Sigmoid colon (tissue), 7 donors: ENCODE measurements around the gene FAM210A. TPM values are rescaled to one million over a fixed set of nuclear protein-coding genes. Genes with fewer than 3 reads are reported as not detected.
A peak's percentile ranks its signal among the peaks of the same experiment; 100 is the strongest.

Source experiments
- DNase-seq: peaks from one replicate; pipeline ENCODE4 v3.0.0-alpha.2; 2019
- H3K27ac ChIP-seq, 4 donors: fragments of 200-600 bp; sonication (generic); one replicate each; pipeline ENCODE4 v1.5.1; 2016 to 2019; ENCODE audit warnings: mild to moderate bottlenecking in 1 of 4
- H3K27me3 ChIP-seq, 3 donors: fragments of 200-600 bp; sonication (generic); one replicate each; pipeline ENCODE4 v1.5.1; 2019; ENCODE audit warnings: mild to moderate bottlenecking in 1 of 3
- H3K36me3 ChIP-seq, 4 donors: fragments of 200-600 bp; sonication (generic); one replicate each; pipeline ENCODE4 v1.5.1; 2016 to 2019
- H3K4me1 ChIP-seq, 4 donors: fragments of 200-600 bp; sonication (generic); one replicate each; pipeline ENCODE4 v1.5.1; 2017 to 2019
- H3K4me3 ChIP-seq, 4 donors: fragments of 200-600 bp; sonication (generic); one replicate each; pipeline ENCODE4 v1.5.1; 2017 to 2019; ENCODE audit warnings: mild to moderate bottlenecking in 2 of 4, moderate library complexity in 1 of 4
- H3K9me3 ChIP-seq, 4 donors: fragments of 200-600 bp in 3 of 4; sonication (generic) in 3 of 4; one replicate each; pipeline versions ENCODE4 v1.5.1 to v1.6.1; 2013 to 2019
- EP300 ChIP-seq, 4 donors: sonication (generic); formaldehyde crosslinking; IDR thresholded peaks; one replicate each; pipeline ENCODE4 v1.6.1; 2017; ENCODE audit warnings: antibody characterized with exemption in 4 of 4
- POLR2A ChIP-seq, 2 donors: fragments of 450-650 bp; IDR thresholded peaks; one replicate each; pipeline ENCODE4 v1.6.1; 2016; ENCODE audit warnings: antibody characterized with exemption in 2 of 2, mild to moderate bottlenecking in 2 of 2, moderate library complexity in 2 of 2
- POLR2AphosphoS5 ChIP-seq, 4 donors: sonication (generic); formaldehyde crosslinking; IDR thresholded peaks; one replicate each; pipeline ENCODE4 v1.6.1; 2017; ENCODE audit warnings: antibody characterized with exemption in 4 of 4
- WGBS, 2 donors: extraction: QIAGEN DNeasy Blood & Tissue Kit; methylation state at CpG; one replicate each; pipeline ENCODE4 v1.1.7; 2013; 5-methylcytosine and 5-hydroxymethylcytosine counted together
- intact Hi-C: fragments of 100-400 bp; cut with DNase I; formaldehyde crosslinking; loops from one replicate; pipeline ENCODE4 v1.15.1; 2023
- polyA plus RNA-seq, 3 donors: library from polyadenylated mRNA; stranded (reverse); fragments of 200-250 nt; gene quantifications; one replicate each; pipeline ENCODE4 v1.2.3, GENCODE V29; 2013
- total RNA-seq, 4 donors: library from RNA; depleted of rRNA; stranded (reverse); fragments of >200 nt; gene quantifications; one replicate each; pipeline ENCODE4 v1.1.0, GENCODE V29; 2016
- TF ChIP-seq, protein P1 (sequence below), 4 experiments: fragments of 450-650 bp in 3 of 4; fragments of 200-600 bp in 1 of 4; IDR thresholded peaks; one replicate each; pipeline ENCODE4 v1.5.1; 2016 to 2019; ENCODE audit warnings: antibody characterized with exemption in 4 of 4, mild to moderate bottlenecking in 3 of 4, moderate library complexity in 2 of 4
- donor health status: healthy with polysubstance abuse.
- donor health status: Bipolar disorder and iron deficiency.
- donor health status: healthy.

FAM210A gene
- total and polyA plus RNA-seq, 7 donors = 4.8 to 19.6 (median 11.3) TPM

DNA sequence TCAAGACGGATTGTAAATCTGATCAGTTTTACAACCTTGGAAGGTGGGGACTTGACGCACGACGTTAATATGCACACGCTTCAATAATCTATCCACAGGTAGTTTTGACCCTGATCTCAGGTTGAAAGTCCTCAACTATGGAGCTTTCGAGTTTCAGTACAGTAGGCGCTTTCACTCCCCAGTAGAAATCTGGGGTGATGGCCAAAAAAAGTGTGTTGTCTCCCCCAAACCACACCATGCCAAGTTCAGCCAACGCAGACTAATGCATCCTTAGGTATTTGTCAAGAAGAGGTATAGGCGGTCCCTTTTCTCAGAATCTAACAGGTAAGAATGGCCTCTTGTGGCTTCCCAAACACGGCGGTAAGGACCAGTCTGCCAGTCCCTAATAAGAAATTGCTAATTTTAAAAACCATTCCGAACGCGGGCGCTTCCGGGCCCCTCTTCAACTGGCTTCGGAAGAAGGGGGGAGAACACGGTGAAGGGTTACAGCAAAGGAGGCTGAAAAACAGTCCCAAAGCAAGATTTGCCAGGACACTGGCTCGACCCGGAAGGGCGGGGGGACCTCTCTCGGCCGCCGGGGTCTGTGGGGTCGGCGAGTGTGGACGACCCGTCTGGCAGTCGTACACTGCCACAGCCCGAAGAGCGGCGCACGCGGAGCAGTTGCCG is 659 bp downstream of the FAM210A start:
- no peaks in the 10 kb centered on the region for H3K27me3 ChIP-seq
- H3K27ac ChIP-seq = peak overlapping the region; percentile 93 to 95 (median 95)
- H3K4me3 ChIP-seq = peak overlapping the region; percentile 80 to 98 (median 94)
- no peaks in the 10 kb centered on the region for H3K9me3 ChIP-seq
- intact Hi-C loops = loop anchor here (2.0 to 10.0 kb wide), 7 partner anchors 111 to 1023 kb away; partner anchors contain the start of genes CEP192, CEP76, PSMG2 and PTPN2
- peaks cover 0 to 31% (median 29%) of the 10 kb centered on the region in 4 donors for H3K4me1 ChIP-seq
- TF ChIP-seq POLR2A (IDR thresholded peaks at IDR 0.05) = no peak
- TF ChIP-seq, protein P1, sequence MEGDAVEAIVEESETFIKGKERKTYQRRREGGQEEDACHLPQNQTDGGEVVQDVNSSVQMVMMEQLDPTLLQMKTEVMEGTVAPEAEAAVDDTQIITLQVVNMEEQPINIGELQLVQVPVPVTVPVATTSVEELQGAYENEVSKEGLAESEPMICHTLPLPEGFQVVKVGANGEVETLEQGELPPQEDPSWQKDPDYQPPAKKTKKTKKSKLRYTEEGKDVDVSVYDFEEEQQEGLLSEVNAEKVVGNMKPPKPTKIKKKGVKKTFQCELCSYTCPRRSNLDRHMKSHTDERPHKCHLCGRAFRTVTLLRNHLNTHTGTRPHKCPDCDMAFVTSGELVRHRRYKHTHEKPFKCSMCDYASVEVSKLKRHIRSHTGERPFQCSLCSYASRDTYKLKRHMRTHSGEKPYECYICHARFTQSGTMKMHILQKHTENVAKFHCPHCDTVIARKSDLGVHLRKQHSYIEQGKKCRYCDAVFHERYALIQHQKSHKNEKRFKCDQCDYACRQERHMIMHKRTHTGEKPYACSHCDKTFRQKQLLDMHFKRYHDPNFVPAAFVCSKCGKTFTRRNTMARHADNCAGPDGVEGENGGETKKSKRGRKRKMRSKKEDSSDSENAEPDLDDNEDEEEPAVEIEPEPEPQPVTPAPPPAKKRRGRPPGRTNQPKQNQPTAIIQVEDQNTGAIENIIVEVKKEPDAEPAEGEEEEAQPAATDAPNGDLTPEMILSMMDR (IDR thresholded peaks at IDR 0.05) = no peak
- no peak for TF ChIP-seq POLR2AphosphoS5 (IDR thresholded peaks at IDR 0.05)
- no peak for TF ChIP-seq EP300 (IDR thresholded peaks at IDR 0.05)
- no peak for DNase-seq
- 2 to 5% methylated on average over 35 of the region's 35 CpGs for WGBS, 2 donors
- H3K36me3 ChIP-seq = no peaks in the 10 kb centered on the region

DNA sequence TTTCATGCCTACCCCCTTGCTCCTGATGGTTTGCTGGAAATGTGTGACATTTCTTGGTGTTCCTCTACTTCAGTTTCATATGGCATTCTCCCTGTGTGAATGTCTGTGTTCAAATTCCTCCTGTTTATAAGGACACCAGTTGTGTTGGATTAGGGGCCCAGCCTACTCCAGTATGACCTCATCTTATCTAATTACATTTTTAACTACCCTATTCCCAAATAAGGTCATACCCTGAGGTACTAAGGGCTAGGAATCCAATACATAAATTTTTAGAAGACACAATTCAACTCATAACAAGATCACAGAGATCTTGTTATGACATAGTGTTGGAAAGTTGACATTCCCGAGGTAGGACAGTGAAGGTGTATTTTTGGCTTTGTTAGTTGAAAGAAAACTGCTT is 5.5 kb downstream of the FAM210A start:
- Histone ChIP-seq H3K4me1 (peaks cover 0 to 35% (median 20%) of the 10 kb centered on the region in 4 donors), H3K4me3 (no peak overlapping the region), H3K27me3 (no peaks in the 10 kb centered on the region), H3K27ac (no peak overlapping the region), H3K36me3 (no peaks in the 10 kb centered on the region), H3K9me3 (peaks cover 0 to 3% (median 0%) of the 10 kb centered on the region in 4 donors)
- 85 to 87% methylated on average over 1 of the region's 1 CpG for WGBS, 2 donors
- intact Hi-C loops = loop anchor here (10.0 kb wide), 1 partner anchor 106 kb away; no protein-coding TSS in a partner anchor
- DNase-seq = no peak
- TF ChIP-seq, protein P1 (IDR thresholded peaks at IDR 0.05) = no peak
- TF ChIP-seq EP300 (IDR thresholded peaks at IDR 0.05) = no peak
- no peak for TF ChIP-seq POLR2A (IDR thresholded peaks at IDR 0.05)
- no peak for TF ChIP-seq POLR2AphosphoS5 (IDR thresholded peaks at IDR 0.05)

DNA sequence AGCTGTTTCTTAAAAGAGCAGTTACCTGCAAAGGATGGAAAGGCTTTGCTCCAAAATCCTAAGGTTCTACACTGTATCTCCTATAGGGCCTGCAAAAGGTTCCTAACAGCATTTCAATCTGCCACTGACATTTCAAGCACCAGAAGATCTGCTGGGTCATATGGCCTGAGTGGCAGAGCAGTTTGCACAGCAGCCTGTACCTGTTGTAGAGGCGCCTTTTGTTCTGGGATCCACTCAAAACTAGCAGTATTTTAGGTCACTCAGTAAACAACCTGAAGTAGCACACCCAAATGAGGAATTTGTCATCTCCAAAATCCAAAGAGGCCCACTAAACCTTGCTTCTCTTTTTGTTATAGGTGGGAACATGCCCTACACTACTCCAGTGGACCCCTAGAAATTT is 6.2 kb downstream of the FAM210A start:
- H3K27ac ChIP-seq = no peak overlapping the region
- no peak for DNase-seq
- no peak overlapping the region for H3K4me3 ChIP-seq
- TF ChIP-seq, protein P1 (IDR thresholded peaks at IDR 0.05) = no peak
- no peak for TF ChIP-seq POLR2AphosphoS5 (IDR thresholded peaks at IDR 0.05)
- TF ChIP-seq EP300 (IDR thresholded peaks at IDR 0.05) = no peak
- no peak for TF ChIP-seq POLR2A (IDR thresholded peaks at IDR 0.05)
- no peaks in the 10 kb centered on the region for H3K27me3 ChIP-seq
- H3K36me3 ChIP-seq = no peaks in the 10 kb centered on the region
- peaks cover 0 to 3% (median 0%) of the 10 kb centered on the region in 4 donors for H3K9me3 ChIP-seq
- WGBS, 2 donors = 93 to 98% methylated on average over 1 of the region's 1 CpG
- H3K4me1 ChIP-seq = peaks cover 0 to 28% (median 14%) of the 10 kb centered on the region in 4 donors
- intact Hi-C loops = loop anchor here (10.0 kb wide), 1 partner anchor 105 kb away; no protein-coding TSS in a partner anchor

DNA sequence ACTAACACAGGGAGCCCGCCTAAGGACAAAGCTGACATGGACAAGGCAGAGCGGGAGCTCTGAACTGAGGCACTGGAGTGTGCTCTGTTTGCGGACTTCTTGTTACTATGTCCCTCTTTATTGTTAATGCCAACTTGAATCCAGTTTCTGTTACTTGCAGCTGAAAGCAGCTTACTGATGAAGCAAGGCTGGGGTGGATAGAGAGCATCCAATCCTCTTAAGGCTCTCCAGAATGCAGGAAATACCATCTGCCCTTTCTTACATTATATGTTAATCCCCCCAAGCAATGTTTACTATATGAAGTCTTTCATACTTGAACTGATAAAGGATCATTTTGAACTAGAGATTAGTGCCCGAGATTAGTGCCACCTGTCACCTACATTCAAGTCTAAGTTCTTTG is 9.4 kb downstream of the FAM210A start:
- DNase-seq = no peak
- Histone ChIP-seq H3K27ac (no peak overlapping the region), H3K4me1 (peaks cover 0 to 16% (median 0%) of the 10 kb centered on the region in 4 donors), H3K36me3 (no peaks in the 10 kb centered on the region), H3K27me3 (no peaks in the 10 kb centered on the region), H3K4me3 (no peak overlapping the region), H3K9me3 (peaks cover 0 to 3% (median 0%) of the 10 kb centered on the region in 4 donors)
- intact Hi-C loops = no loop called here
- 81 to 88% methylated on average over 4 of the region's 4 CpGs for WGBS, 2 donors
- no peak for TF ChIP-seq POLR2AphosphoS5 (IDR thresholded peaks at IDR 0.05)
- TF ChIP-seq, protein P1 (IDR thresholded peaks at IDR 0.05) = no peak
- no peak for TF ChIP-seq EP300 (IDR thresholded peaks at IDR 0.05)
- no peak for TF ChIP-seq POLR2A (IDR thresholded peaks at IDR 0.05)
